ENCODE measurements around the gene AP1G2. TPM values are rescaled to one million over a fixed set of nuclear protein-coding genes. Genes with fewer than 3 reads are reported as not detected.

The AP1G2 gene
- total and polyA plus RNA-seq, 2 of the 13 experiments (the other 11 are each of a cell fraction or from before 2014, with no cell fraction given) = 96.9 to 611 TPM

- TF ChIP-seq ZNF513 (CRISPR knock-in tag; conservative IDR thresholded peaks at IDR 0.05) (no peak; the same call in 1 of the 2 replicates), MTA1 (CRISPR knock-in tag; IDR thresholded peaks at IDR 0.05; ENCODE audit: borderline replicate concordance) (no peak), SSRP1 (CRISPR knock-in tag; IDR thresholded peaks at IDR 0.05) (no peak; the same call in none of the 2 replicates), PBX3 (CRISPR knock-in tag; IDR thresholded peaks at IDR 0.05; ENCODE audit: borderline replicate concordance) (no peak), DBP (CRISPR knock-in tag; IDR thresholded peaks at IDR 0.05; ENCODE audit: not compliant biosample characterization) (peak; percentile 56), EP300 (IDR thresholded peaks at IDR 0.05; ENCODE audit: low read depth in 2 of 2, low read length in 2 of 2) (peak in 1 of 2 experiments; percentile 54; a peak in 1 of 4 replicates), EP300 (CRISPR knock-in tag; IDR thresholded peaks at IDR 0.05; ENCODE audit: borderline replicate concordance) (peak; percentile 62; the same call in 1 of the 2 replicates), ZBTB8A (CRISPR knock-in tag; IDR thresholded peaks at IDR 0.05; ENCODE audit: borderline replicate concordance, low read depth) (peak; percentile 88; the same call in 1 of the 2 replicates), CEBPB (IDR thresholded peaks at IDR 0.05; ENCODE audit: borderline replicate concordance, low read depth, low read length) (no peak), ELF3 (CRISPR knock-in tag; IDR thresholded peaks at IDR 0.05) (peak; percentile 100), IRX3 (CRISPR knock-in tag; IDR thresholded peaks at IDR 0.05; ENCODE audit: borderline replicate concordance, low read depth) (no peak; the same call in 1 of the 2 replicates), MEF2D (CRISPR knock-in tag; IDR thresholded peaks at IDR 0.05) (peak; percentile 94), MZF1 (CRISPR knock-in tag; IDR thresholded peaks at IDR 0.05; ENCODE audit: borderline replicate concordance) (peak; percentile 96; the same call in 1 of the 2 replicates), ZFX (CRISPR knock-in tag; IDR thresholded peaks at IDR 0.05; ENCODE audit: low read depth) (peak; percentile 99), SIX4 (CRISPR knock-in tag; IDR thresholded peaks at IDR 0.05) (peak; percentile 74; the same call in 1 of the 2 replicates), ZMAT5 (CRISPR knock-in tag; IDR thresholded peaks at IDR 0.05; ENCODE audit: borderline replicate concordance, low read depth) (no peak), MATR3 (CRISPR knock-in tag; IDR thresholded peaks at IDR 0.05) (no peak), POGZ (CRISPR knock-in tag; IDR thresholded peaks at IDR 0.05) (no peak; the same call in 1 of the 2 replicates), ATRX (CRISPR knock-in tag; IDR thresholded peaks at IDR 0.05; ENCODE audit: borderline replicate concordance) (no peak), HOXA5 (CRISPR knock-in tag; IDR thresholded peaks at IDR 0.05) (peak; percentile 87), ZNF747 (CRISPR knock-in tag; IDR thresholded peaks at IDR 0.05; ENCODE audit: borderline replicate concordance) (peak; percentile 43; the same call in 1 of the 2 replicates), U2AF2 (IDR thresholded peaks at IDR 0.05; ENCODE audit: low read depth, low read length) (no peak; the same call in none of the 2 replicates), ZNF12 (CRISPR knock-in tag; IDR thresholded peaks at IDR 0.05) (peak; percentile 32; the same call in 1 of the 2 replicates), AGO1 (IDR thresholded peaks at IDR 0.05; ENCODE audit: low read depth, low read length, poor library complexity, severe bottlenecking) (peak; percentile 92), RFX3 (CRISPR knock-in tag; IDR thresholded peaks at IDR 0.05) (no peak; the same call in 1 of the 2 replicates)
Observed at GRCh38 chr14:23567186-23568020, at the start of gene AP1G2 (continued).
